ENCODE data around the gene CERS6. TPM values are rescaled to one million over a fixed set of nuclear protein-coding genes. Genes with fewer than 3 reads are reported as not detected.

Gene CERS6
- total and polyA plus RNA-seq, 10 of the 15 experiments (the other 5 are each of a cell fraction or from before 2014, with no cell fraction given), result 1.3 to 20.4 (median 14.1) TPM

DNA sequence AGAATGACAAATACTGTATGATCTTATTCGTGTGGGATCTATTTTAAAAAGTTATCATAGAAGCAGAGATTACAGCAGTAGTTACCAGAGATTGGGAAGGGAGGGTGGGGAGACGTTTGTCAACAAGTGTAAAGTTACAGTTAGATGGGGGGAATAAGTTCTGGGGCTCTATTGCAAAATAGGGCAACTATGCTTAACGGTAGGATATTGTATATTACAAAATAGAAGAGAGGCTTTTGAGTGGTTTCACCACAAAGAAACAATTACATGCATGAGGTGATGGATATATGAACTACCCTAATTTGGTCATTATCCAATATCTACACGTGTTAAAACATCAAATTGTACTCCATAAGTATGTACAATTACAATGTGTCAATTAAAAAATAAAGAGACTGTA is 223.0 kb downstream of the CERS6 start:
- no peak overlapping the region for H2AFZ ChIP-seq (ENCODE audit: control insufficient read depth, low read depth, low read length)
- no peaks in the 10 kb centered on the region; a peak in 1 of 4 replicates for H3K36me3 ChIP-seq (ENCODE audit: control insufficient read depth in 2 of 2, insufficient read depth in 2 of 2, low read length in 1 of 2)
- SMC1A ChIA-PET (ENCODE audit: uncharacterized antibody, unreplicated experiment), result no interaction called here
- in situ Hi-C loops (cut with MboI), result no loop called here
- CTCF ChIA-PET, result no interaction called here
- H3K4me3 ChIP-seq, result no peak overlapping the region
- RAD21 ChIA-PET (ENCODE audit: unreplicated experiment), result no interaction called here
- no peak for ATAC-seq
- POLR2A ChIA-PET, result no interaction called here
- no peaks in the 10 kb centered on the region for H3K4me1 ChIP-seq (ENCODE audit: control insufficient read depth, insufficient read depth, low read length)
- H3K9me3 ChIP-seq (replicated peaks; ENCODE audit: control insufficient read depth, insufficient read depth, low read length), result no peaks in the 10 kb centered on the region
- no peaks in the 10 kb centered on the region for H3K27me3 ChIP-seq (replicated peaks in 1 of 2; ENCODE audit: control insufficient read depth in 2 of 2, insufficient read depth in 2 of 2, low read length in 1 of 2)
- H3K27ac ChIP-seq (ENCODE audit: control insufficient read depth, insufficient read depth), result no peak overlapping the region
- WGBS (ENCODE audit: insufficient coverage, insufficient replicate concordance, low lambda C conversion rate, missing lambda C conversion rate), result 79% methylated on average over 4 of the region's 4 CpGs
- intact Hi-C loops (cut with micrococcal nuclease; ENCODE audit: unreplicated experiment), result no loop called here
- DNase-seq (ENCODE audit: low read depth, low spot score), result no peak
- no peak for TF ChIP-seq IKZF1 (conservative IDR thresholded peaks at IDR 0.05)
- no peak for TF ChIP-seq EED (IDR thresholded peaks at IDR 0.05; ENCODE audit: low read depth)
- no peak for TF ChIP-seq WRNIP1 (IDR thresholded peaks at IDR 0.05; ENCODE audit: borderline replicate concordance, low read depth, low read length)
- no peak for TF ChIP-seq RFX5 (IDR thresholded peaks at IDR 0.05; ENCODE audit: low read depth, low read length)
- no peak for TF ChIP-seq HDAC6 (IDR thresholded peaks at IDR 0.05; ENCODE audit: unreplicated experiment)
- TF ChIP-seq CREB1 (IDR thresholded peaks at IDR 0.05; ENCODE audit: low read depth), result no peak
- TF ChIP-seq, protein P1, sequence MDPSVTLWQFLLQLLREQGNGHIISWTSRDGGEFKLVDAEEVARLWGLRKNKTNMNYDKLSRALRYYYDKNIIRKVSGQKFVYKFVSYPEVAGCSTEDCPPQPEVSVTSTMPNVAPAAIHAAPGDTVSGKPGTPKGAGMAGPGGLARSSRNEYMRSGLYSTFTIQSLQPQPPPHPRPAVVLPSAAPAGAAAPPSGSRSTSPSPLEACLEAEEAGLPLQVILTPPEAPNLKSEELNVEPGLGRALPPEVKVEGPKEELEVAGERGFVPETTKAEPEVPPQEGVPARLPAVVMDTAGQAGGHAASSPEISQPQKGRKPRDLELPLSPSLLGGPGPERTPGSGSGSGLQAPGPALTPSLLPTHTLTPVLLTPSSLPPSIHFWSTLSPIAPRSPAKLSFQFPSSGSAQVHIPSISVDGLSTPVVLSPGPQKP (IDR thresholded peaks at IDR 0.05; ENCODE audit: low read depth, low read length), result no peak
- TF ChIP-seq, protein P2, sequence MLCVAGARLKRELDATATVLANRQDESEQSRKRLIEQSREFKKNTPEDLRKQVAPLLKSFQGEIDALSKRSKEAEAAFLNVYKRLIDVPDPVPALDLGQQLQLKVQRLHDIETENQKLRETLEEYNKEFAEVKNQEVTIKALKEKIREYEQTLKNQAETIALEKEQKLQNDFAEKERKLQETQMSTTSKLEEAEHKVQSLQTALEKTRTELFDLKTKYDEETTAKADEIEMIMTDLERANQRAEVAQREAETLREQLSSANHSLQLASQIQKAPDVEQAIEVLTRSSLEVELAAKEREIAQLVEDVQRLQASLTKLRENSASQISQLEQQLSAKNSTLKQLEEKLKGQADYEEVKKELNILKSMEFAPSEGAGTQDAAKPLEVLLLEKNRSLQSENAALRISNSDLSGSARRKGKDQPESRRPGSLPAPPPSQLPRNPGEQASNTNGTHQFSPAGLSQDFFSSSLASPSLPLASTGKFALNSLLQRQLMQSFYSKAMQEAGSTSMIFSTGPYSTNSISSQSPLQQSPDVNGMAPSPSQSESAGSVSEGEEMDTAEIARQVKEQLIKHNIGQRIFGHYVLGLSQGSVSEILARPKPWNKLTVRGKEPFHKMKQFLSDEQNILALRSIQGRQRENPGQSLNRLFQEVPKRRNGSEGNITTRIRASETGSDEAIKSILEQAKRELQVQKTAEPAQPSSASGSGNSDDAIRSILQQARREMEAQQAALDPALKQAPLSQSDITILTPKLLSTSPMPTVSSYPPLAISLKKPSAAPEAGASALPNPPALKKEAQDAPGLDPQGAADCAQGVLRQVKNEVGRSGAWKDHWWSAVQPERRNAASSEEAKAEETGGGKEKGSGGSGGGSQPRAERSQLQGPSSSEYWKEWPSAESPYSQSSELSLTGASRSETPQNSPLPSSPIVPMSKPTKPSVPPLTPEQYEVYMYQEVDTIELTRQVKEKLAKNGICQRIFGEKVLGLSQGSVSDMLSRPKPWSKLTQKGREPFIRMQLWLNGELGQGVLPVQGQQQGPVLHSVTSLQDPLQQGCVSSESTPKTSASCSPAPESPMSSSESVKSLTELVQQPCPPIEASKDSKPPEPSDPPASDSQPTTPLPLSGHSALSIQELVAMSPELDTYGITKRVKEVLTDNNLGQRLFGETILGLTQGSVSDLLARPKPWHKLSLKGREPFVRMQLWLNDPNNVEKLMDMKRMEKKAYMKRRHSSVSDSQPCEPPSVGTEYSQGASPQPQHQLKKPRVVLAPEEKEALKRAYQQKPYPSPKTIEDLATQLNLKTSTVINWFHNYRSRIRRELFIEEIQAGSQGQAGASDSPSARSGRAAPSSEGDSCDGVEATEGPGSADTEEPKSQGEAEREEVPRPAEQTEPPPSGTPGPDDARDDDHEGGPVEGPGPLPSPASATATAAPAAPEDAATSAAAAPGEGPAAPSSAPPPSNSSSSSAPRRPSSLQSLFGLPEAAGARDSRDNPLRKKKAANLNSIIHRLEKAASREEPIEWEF (IDR thresholded peaks at IDR 0.05; ENCODE audit: insufficient replicate concordance, low read depth, low read length), result no peak
- no peak for TF ChIP-seq RBBP5 (conservative IDR thresholded peaks at IDR 0.05)
- no peak for TF ChIP-seq RUNX3 (IDR thresholded peaks at IDR 0.05; ENCODE audit: low read length)
- TF ChIP-seq, protein P3, sequence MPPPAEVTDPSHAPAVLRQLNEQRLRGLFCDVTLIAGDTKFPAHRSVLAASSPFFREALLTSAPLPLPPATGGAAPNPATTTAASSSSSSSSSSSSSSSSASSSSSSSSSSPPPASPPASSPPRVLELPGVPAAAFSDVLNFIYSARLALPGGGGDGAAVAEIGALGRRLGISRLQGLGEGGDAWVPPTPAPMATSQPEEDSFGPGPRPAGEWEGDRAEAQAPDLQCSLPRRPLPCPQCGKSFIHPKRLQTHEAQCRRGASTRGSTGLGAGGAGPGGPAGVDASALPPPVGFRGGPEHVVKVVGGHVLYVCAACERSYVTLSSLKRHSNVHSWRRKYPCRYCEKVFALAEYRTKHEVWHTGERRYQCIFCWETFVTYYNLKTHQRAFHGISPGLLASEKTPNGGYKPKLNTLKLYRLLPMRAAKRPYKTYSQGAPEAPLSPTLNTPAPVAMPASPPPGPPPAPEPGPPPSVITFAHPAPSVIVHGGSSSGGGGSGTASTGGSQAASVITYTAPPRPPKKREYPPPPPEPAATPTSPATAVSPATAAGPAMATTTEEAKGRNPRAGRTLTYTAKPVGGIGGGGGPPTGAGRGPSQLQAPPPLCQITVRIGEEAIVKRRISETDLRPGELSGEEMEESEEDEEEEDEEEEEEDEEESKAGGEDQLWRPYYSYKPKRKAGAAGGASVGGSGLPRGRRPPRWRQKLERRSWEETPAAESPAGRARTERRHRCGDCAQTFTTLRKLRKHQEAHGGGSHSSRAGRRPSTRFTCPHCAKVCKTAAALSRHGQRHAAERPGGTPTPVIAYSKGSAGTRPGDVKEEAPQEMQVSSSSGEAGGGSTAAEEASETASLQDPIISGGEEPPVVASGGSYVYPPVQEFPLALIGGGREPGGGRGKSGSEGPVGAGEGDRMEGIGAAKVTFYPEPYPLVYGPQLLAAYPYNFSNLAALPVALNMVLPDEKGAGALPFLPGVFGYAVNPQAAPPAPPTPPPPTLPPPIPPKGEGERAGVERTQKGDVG (CRISPR knock-in tag; IDR thresholded peaks at IDR 0.05), result no peak
- TF ChIP-seq CBX3 (IDR thresholded peaks at IDR 0.05; ENCODE audit: borderline replicate concordance, low read depth), result no peak
- H3K9ac ChIP-seq (ENCODE audit: control insufficient read depth, insufficient read depth, low read length), result no peak overlapping the region
- no TSS peak for BruUV-seq (replicated peaks)
- H4K20me1 ChIP-seq (ENCODE audit: control insufficient read depth, insufficient read depth), result no peaks in the 10 kb centered on the region
- no peak overlapping the region for H3K4me2 ChIP-seq (ENCODE audit: control insufficient read depth, insufficient read depth)
- no peak for FAIRE-seq
- no peaks in the 10 kb centered on the region; the same call in 1 of the 2 replicates for H3K79me2 ChIP-seq (ENCODE audit: control insufficient read depth, insufficient read depth, low read length)

Data from GM12878 (cell line).